Epithelial cell of proximal tubule (primary cell): ENCODE measurements around the gene FNDC3B. TPM values are rescaled to one million over a fixed set of nuclear protein-coding genes. Genes with fewer than 3 reads are reported as not detected.

Experiments used
- DNase-seq: peaks from one replicate; pipeline ENCODE4 v3.0.0-alpha.2; 2011; ENCODE audit warnings: low read depth
- H3K4me3 ChIP-seq: 2 replicates; pipeline ENCODE4 v1.5.1; 2011; ENCODE audit warnings: low read depth, mild to moderate bottlenecking, low read length
- total RNA-seq: library from RNA; depleted of rRNA; stranded (reverse); fragments of >200 nt; gene quantifications from 2 replicates; pipeline ENCODE4 v1.2.3, GENCODE V29; 2015
- TF ChIP-seq, protein P1 (sequence below): conservative IDR thresholded peaks from 2 replicates; pipeline ENCODE4 v1.5.1; 2012; ENCODE audit warnings: low read depth, mild to moderate bottlenecking, low read length

Gene FNDC3B
- total RNA-seq, 1 donor from 2014 or later, result 37.3 TPM

DNA sequence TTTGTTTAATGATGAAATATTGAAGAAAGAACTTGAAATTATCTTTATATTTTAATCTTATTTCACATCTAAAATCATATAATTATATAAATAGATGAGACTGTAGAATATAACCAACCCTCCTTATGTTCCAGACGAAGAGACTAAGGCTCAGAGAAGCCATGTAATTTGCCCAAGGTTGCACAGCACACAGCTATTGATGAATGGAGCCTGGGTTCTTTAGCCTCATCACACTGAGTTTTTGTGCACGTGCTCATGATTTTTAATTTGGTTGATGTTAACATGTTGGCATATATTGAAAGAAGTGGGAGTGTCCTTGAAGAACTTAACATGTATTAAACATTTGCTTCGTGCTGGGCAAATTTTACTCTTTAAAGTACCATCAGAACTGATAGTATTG is 151.6 kb downstream of the FNDC3B start:
- no peak for DNase-seq
- H3K4me3 ChIP-seq, result no peak overlapping the region
- TF ChIP-seq, protein P1, sequence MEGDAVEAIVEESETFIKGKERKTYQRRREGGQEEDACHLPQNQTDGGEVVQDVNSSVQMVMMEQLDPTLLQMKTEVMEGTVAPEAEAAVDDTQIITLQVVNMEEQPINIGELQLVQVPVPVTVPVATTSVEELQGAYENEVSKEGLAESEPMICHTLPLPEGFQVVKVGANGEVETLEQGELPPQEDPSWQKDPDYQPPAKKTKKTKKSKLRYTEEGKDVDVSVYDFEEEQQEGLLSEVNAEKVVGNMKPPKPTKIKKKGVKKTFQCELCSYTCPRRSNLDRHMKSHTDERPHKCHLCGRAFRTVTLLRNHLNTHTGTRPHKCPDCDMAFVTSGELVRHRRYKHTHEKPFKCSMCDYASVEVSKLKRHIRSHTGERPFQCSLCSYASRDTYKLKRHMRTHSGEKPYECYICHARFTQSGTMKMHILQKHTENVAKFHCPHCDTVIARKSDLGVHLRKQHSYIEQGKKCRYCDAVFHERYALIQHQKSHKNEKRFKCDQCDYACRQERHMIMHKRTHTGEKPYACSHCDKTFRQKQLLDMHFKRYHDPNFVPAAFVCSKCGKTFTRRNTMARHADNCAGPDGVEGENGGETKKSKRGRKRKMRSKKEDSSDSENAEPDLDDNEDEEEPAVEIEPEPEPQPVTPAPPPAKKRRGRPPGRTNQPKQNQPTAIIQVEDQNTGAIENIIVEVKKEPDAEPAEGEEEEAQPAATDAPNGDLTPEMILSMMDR, result no peak

DNA sequence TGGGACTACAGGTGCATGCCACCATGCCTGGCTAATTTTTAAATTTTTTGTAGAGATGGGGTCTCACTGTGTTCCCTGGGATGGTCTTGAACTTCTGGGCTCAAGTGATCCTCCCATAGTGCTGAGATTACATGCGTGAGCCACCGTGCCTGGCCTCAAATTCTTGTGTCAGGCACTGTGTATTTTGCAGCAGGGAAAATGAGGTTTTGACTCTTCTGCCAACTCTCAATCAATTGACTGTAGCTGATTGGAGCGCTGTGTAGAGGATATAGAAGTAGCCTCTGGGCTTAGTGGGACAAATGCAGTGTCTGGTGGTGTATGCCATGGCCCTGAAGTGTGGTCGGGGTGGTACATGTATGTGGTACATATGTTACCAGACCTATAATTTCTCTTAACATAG is 152.3 kb downstream of the FNDC3B start:
- TF ChIP-seq, protein P1, result no peak
- no peak overlapping the region for H3K4me3 ChIP-seq
- no peak for DNase-seq

DNA sequence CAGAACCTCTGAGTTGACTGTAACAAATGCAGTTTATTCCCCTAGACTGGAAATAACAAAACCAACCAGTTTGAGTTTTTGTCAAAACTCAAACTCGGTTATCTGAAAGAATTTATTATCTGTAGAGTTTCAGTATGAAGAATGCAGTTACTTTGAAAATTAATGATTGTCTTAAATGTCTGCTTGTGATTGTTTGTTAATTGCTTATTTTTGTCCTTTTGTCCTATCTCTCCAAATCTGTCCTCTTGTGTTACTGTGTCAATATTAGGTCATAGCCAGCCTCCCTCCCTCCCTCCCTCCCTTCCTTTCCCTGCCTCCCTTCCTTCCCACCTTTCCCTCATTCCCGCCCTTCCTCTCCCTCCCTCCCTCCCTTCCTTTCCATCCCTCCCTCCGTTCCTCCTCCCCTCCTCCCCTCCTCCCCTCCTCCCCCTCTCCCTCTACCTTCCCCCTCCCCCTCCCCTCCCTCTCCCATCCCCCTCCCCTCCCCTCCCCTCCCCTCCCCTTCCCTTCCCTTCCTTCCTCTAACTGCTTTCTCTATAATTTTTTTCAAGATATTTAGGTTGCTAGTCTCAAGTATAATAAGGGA is 153.5 kb downstream of the FNDC3B start:
- H3K4me3 ChIP-seq, result no peak overlapping the region
- TF ChIP-seq, protein P1, result no peak
- no peak for DNase-seq

DNA sequence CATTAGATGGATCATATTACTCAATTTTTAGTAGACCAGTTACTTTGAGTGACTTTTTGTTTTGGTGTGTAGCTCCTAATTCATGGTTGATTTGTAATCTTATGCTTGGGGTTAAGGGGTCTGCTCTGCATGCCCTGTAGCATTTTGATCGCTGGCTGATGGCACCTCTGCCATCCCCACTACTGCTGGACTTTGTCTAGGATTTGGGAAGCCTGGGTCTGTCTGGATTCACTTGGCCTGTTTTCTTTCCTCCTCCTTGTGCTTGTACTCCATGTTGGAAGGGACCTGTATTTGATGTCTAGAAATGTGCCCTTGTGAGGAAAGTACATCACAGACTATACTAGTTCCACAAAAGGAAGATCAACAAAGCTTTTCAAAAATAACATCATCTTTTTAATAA is 154.1 kb downstream of the FNDC3B start:
- no peak overlapping the region for H3K4me3 ChIP-seq
- TF ChIP-seq, protein P1, result no peak
- DNase-seq, result no peak

DNA sequence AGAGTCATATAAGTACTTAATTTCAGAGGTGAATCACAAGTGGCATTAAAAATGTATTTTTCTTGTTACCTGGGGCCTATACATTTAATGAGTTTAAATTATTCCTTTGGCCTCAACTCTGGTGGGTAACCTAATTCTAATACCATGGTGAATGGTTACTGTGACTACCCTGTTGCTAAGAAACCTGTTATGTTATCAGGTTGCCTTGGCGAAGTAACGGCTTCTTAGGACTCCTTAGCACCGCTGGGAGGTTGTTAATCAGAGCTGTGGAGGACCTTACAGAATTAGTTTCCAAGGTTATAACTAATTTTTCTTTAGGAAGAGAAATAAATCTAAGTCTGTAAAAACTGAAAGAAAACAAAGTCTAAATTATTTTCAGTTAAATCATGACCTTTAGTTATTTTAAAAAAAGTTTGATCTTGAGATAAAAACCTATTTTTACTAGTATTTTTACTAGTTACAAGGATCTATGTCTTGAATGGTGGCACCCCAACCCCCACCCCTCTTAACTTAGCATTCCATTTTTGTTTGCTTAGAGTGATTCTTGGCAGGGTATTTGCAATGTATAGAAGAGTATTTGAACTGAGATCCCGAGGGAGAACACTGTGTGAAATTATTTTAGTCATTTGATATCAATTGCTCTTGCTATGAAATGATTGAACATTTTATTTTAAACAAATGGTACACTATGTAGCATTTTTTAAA is 155.5 kb downstream of the FNDC3B start:
- TF ChIP-seq, protein P1, result no peak
- H3K4me3 ChIP-seq, result no peak overlapping the region
- DNase-seq, result no peak

DNA sequence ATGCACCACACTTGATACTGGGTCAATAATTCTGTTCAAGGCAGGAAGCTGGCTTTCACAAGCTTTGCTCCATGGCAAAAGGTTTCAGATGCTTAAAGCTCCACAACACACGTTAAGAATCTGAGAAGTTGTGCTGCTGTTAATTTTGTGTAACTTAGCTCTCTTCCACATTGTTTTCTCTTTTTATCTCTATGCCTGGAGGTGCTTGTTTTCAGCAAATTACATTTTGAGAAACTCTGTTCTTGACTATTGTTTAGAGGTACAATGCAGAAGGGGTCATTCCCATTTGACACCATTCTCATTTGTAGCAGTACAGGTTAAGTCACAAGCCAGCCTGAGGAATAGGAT is 156.0 kb downstream of the FNDC3B start:
- H3K4me3 ChIP-seq, result no peak overlapping the region
- TF ChIP-seq, protein P1, result no peak
- no peak for DNase-seq

DNA sequence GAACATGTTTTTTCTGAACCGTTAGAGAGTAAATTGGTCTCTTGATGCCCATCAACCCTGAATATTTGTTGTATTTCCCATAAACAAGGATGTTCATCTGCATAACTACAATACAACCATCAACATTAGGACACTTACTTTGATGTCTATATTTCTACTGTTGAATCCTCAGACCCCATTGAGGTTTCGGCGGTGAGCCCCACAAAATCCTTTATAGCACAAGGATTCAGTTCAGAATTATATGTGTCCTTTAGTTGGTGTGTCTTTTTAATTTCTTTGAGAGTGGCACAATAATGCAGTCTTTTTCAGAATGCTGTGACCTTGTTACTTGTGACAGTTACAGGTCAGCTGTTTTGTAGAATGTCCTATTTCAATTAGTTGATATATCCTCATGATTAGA is 158.0 kb downstream of the FNDC3B start:
- no peak for DNase-seq
- TF ChIP-seq, protein P1, result no peak

More for the DNA sequence above, 158.0 kb downstream of the FNDC3B start:
- H3K4me3 ChIP-seq, result no peak overlapping the region
